Nasal cavity respiratory epithelium epithelial cell of viscerocranial mucosa (primary cell): Measurements from ENCODE around the gene ADGRG2. TPM values are rescaled to one million over a fixed set of nuclear protein-coding genes. Genes with fewer than 3 reads are reported as not detected.

Experiments
- total RNA-seq: library from RNA; depleted of rRNA; stranded (reverse); fragments of >200 nt; gene quantifications from 2 replicates; pipeline ENCODE4 v1.2.3, GENCODE V29; 2014

The ADGRG2 gene, protein sequence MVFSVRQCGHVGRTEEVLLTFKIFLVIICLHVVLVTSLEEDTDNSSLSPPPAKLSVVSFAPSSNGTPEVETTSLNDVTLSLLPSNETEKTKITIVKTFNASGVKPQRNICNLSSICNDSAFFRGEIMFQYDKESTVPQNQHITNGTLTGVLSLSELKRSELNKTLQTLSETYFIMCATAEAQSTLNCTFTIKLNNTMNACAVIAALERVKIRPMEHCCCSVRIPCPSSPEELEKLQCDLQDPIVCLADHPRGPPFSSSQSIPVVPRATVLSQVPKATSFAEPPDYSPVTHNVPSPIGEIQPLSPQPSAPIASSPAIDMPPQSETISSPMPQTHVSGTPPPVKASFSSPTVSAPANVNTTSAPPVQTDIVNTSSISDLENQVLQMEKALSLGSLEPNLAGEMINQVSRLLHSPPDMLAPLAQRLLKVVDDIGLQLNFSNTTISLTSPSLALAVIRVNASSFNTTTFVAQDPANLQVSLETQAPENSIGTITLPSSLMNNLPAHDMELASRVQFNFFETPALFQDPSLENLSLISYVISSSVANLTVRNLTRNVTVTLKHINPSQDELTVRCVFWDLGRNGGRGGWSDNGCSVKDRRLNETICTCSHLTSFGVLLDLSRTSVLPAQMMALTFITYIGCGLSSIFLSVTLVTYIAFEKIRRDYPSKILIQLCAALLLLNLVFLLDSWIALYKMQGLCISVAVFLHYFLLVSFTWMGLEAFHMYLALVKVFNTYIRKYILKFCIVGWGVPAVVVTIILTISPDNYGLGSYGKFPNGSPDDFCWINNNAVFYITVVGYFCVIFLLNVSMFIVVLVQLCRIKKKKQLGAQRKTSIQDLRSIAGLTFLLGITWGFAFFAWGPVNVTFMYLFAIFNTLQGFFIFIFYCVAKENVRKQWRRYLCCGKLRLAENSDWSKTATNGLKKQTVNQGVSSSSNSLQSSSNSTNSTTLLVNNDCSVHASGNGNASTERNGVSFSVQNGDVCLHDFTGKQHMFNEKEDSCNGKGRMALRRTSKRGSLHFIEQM
- total RNA-seq: under 0.01 and 0.07 TPM in 2 replicates

DNA sequence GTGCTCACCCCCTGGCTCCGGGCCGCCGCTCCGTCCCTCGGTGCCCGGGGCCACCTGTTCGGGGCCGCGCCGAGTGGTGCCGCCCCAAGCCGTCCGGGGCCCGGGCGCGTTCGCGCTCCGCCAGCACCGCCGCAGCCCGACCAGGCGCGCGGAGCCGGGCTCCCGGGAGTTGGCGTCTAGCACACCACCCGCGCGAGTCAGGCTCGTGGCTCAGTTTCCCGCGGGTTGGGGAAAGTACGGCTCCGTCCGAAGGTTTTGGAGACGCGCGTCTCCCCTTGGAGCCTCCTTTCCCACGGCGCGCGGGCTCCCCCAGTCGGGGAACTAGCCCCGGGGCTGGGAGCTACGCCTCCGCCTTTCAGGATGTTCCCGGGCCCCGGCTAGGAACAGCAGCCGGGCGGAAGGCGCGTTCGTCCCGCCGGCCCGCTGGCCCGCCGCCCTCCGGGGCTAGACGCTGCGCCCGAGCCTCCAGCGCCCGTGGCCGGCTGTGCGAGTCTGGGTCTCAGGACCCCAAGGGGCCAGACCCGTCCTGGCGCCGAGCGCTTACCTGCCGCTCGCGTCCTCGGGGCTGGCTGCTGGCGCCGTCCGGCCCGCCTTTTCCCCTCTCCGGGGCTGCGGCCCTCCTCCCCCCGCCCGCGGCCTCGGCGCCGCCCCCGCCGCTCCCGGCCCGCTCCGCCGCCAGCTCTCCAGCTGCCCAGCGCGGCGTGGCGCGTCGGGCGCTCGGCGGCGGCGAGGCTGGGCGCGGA, at the start of gene ADGRG2:
ADGRG2 (minus strand) TSS at position 571 of the 743 bp plus-strand sequence. CDS start 53,634 bp downstream, outside the sequence.

DNA sequence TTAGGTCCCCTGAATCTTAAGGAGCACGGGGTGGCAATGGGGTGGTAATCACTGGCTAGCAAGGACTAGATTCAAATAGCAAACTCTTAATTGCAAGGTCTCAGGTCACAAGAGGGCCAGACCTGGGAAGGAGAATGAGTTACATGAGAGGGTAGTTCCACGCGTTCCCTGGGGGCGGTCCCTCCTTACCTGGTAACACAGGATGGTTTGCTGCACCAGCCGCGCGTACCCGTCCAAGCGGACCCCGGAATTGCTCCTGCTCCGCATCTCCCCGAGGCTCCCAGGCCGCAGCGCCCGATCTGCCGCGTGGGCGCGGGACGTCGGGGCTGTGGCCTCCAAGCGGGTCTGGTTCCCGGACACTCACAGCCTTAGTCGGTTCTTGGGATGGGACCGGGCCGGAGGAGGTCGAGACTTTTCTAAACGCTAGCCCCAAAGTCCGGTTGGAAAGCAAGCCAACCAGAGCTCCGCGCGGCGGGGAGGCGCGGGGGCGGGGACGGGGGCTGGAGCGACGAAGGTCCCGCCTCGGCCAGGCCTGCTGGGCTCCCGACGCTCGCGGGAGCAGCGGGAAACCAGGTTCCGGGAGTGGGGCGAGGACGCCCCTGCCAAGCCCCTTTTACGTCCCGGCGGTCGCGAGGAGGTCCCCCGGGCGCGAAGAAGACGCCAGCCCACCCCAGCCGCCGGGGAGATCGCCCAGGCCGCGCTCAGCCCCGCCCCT, 138.4 kb downstream of the ADGRG2 start, which contains the start of gene PHKA2:
PHKA2 (minus strand) TSS at position 449 of the 715 bp plus-strand sequence; CDS start at position 267, 182 bp downstream.

Other genes starting within 250 kb of the ADGRG2 start
- 13.7 and 19.4 TPM in 2 replicates for gene PHKA2, start 138.4 kb downstream of the ADGRG2 start, total RNA-seq
- 96.7 and 175 TPM in 2 replicates for gene PDHA1, start 221.5 kb upstream of the ADGRG2 start, total RNA-seq